ENCODE measurements around the gene RNF157. TPM values are rescaled to one million over a fixed set of nuclear protein-coding genes. Genes with fewer than 3 reads are reported as not detected.

Gene RNF157
- polyA plus RNA-seq, 1 donor from 2014 or later, result 0.43 TPM

- Mint-ChIP-seq H3K4me1 (peaks cover 0 to 2% (median 2%) of the 10 kb centered on the region in 3 donors), H3K9me3 (no peaks in the 10 kb centered on the region), H3K4me3 (no peak overlapping the region), H3K27me3 (no peaks in the 10 kb centered on the region), H3K27ac (no peak overlapping the region), H3K36me3 (peaks cover 14% of the 10 kb centered on the region)
Observed at GRCh38 chr17:76095943-76096342, 144.3 kb downstream of the RNF157 start.

DNA sequence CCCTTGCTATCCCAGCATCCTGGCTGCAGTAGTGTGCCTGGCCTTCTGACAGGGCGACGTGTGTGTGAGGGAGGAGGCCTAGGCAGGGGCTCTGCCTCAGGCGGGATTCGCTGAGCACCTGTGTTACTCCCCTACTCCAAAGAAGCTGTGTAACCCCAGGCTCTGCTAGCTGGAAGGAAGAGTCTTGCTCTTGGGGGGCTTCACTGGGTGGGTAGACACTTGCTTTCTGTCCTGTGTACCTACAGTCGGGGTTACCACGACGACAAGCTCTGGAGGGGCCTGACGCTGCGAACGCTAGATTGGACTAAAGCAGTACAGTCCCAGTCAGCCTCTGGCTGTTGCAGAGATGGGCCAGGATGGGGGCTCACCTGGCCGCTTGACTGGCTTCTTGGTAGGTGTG is 146.2 kb downstream of the RNF157 start:
- H3K4me3 Mint-ChIP-seq, result no peak overlapping the region
- no peak overlapping the region for H3K27ac Mint-ChIP-seq
- no peaks in the 10 kb centered on the region for H3K4me1 Mint-ChIP-seq
- peaks cover 8% of the 10 kb centered on the region for H3K36me3 Mint-ChIP-seq
- no peaks in the 10 kb centered on the region for H3K27me3 Mint-ChIP-seq
- no peaks in the 10 kb centered on the region for H3K9me3 Mint-ChIP-seq

GRCh38 chr17:76092526-76093413 is 147.5 kb downstream of the RNF157 start:
- Mint-ChIP-seq H3K27ac (no peak overlapping the region), H3K27me3 (no peaks in the 10 kb centered on the region), H3K4me1 (no peaks in the 10 kb centered on the region), H3K9me3 (no peaks in the 10 kb centered on the region), H3K4me3 (peak overlapping the region in 1 of 4 donors; percentile 12), H3K36me3 (peaks cover 8% of the 10 kb centered on the region)

Other genes with a start within 250 kb of the RNF157 start
- gene CDK3, start 239.6 kb downstream of the RNF157 start, polyA plus RNA-seq, result 0.71 TPM
- gene EVPL, start 213.2 kb downstream of the RNF157 start, polyA plus RNA-seq, result not detected
- gene SRP68, start 168.0 kb downstream of the RNF157 start, polyA plus RNA-seq, result 58.7 TPM
- 0.21 TPM for gene GALR2, start 165.7 kb downstream of the RNF157 start, polyA plus RNA-seq
- gene ZACN, start 161.3 kb downstream of the RNF157 start, polyA plus RNA-seq, result 1.6 TPM
- gene EXOC7, start 136.7 kb downstream of the RNF157 start, polyA plus RNA-seq, result 52.7 TPM
- gene FOXJ1, start 99.2 kb downstream of the RNF157 start, polyA plus RNA-seq, result not detected
- gene UBALD2, start 24.9 kb upstream of the RNF157 start, polyA plus RNA-seq, result 4.3 TPM
- 0.14 TPM for gene QRICH2, start 67.8 kb upstream of the RNF157 start, polyA plus RNA-seq
- gene PRPSAP1, start 113.4 kb upstream of the RNF157 start, polyA plus RNA-seq, result 62.0 TPM
- not detected for gene SPHK1, start 144.1 kb upstream of the RNF157 start, polyA plus RNA-seq
- gene UBE2O, start 212.7 kb upstream of the RNF157 start, polyA plus RNA-seq, result 13.8 TPM
- gene AANAT, start 227.1 kb upstream of the RNF157 start, polyA plus RNA-seq, result 1.1 TPM